ENCODE results near the gene MESP1. TPM values are rescaled to one million over a fixed set of nuclear protein-coding genes. Genes with fewer than 3 reads are reported as not detected.

Gene MESP1
- polyA plus RNA-seq, 3 donors: 0.04 to 1.2 (median 0.06) TPM

DNA sequence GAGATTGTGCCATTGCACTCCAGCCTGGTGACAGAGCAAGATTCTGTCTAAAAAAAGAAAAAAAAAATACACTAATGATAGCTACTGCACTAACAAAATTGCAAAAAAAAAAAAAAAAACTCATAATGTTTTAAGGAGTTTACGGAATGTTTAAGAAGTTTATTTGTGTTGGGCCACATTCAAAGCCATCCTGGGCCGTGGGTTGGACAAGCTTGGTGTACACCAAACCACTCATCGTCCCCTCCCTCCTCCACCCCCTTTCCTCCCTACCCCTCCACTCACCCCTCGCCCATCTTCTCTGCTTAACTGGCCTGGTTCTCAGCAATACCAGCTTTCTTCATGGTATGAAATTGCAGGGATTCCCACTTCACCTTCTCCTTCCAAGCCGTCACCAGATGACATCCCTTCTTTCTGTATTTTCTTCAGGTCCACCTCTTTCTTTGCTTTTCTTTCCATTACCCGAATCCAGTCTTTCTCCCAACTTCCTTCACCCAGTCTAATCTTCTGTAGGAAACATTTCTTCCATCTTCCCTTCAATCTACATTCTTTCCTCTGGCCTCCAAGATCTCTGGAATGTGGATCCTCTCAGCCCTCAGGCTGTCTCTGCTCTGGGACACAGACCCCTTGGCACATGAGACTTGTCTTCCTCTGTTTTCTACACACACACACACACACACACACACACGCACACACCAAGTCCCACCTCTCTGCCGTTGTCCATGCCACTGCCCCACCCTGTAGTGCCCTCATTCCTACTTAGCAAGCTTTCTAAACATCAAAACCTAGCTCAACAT lies 3.5 kb upstream of the MESP1 start:
- H3K9ac ChIP-seq (ENCODE audit: insufficient read depth, low read length, poor library complexity, severe bottlenecking): no peak overlapping the region
- H3K4me1 ChIP-seq (ENCODE audit: control insufficient read depth in 1 of 2, insufficient read depth in 2 of 2, low read length in 2 of 2): peaks cover 12 to 21% of the 10 kb centered on the region in 2 donors
- no peaks in the 10 kb centered on the region for H3K36me3 ChIP-seq (replicated peaks in 1 of 2; ENCODE audit: control insufficient read depth in 1 of 2, insufficient read depth in 2 of 2, low read length in 2 of 2)
- H3K9me3 ChIP-seq (replicated peaks in 1 of 2; ENCODE audit: control insufficient read depth in 1 of 2, insufficient read depth in 1 of 2, low read length in 2 of 2): no peaks in the 10 kb centered on the region
- intact Hi-C loops (cut with micrococcal nuclease): loop anchor here in 1 of 2 donors (5.0 kb wide), 1 partner anchor 318 kb away; no protein-coding TSS in a partner anchor
- no peak for DNase-seq
- H3K4me3 ChIP-seq (replicated peaks in 1 of 3; ENCODE audit: low read depth in 2 of 3, low read length in 3 of 3): no peak overlapping the region
- no peak overlapping the region for H3K27ac ChIP-seq (ENCODE audit: low read depth in 1 of 2, low read length in 2 of 2)
- Mint-ChIP-seq H3K36me3 (peaks cover 0 to under 1% of the 10 kb centered on the region in 2 donors), H3K9me3 (no peaks in the 10 kb centered on the region), H3K27me3 (ENCODE audit: low read depth in 3 of 3) (peaks cover 13 to 19% (median 16%) of the 10 kb centered on the region in 3 donors), H3K27ac (peak overlapping the region in 1 of 7 donors; percentile 13), H3K4me3 (peak overlapping the region in 1 of 2 donors; percentile 3), H3K4me1 (peaks cover 8% of the 10 kb centered on the region)
- no peak overlapping the region for H3K4me2 ChIP-seq (replicated peaks; ENCODE audit: extremely low read depth, low read length, poor library complexity, severe bottlenecking)
- TF ChIP-seq, protein P1, sequence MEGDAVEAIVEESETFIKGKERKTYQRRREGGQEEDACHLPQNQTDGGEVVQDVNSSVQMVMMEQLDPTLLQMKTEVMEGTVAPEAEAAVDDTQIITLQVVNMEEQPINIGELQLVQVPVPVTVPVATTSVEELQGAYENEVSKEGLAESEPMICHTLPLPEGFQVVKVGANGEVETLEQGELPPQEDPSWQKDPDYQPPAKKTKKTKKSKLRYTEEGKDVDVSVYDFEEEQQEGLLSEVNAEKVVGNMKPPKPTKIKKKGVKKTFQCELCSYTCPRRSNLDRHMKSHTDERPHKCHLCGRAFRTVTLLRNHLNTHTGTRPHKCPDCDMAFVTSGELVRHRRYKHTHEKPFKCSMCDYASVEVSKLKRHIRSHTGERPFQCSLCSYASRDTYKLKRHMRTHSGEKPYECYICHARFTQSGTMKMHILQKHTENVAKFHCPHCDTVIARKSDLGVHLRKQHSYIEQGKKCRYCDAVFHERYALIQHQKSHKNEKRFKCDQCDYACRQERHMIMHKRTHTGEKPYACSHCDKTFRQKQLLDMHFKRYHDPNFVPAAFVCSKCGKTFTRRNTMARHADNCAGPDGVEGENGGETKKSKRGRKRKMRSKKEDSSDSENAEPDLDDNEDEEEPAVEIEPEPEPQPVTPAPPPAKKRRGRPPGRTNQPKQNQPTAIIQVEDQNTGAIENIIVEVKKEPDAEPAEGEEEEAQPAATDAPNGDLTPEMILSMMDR (IDR thresholded peaks at IDR 0.05): no peak
- 89% methylated on average over 5 of the region's 8 CpGs for WGBS (ENCODE audit: insufficient coverage)
- no peaks in the 10 kb centered on the region for H3K79me2 ChIP-seq (ENCODE audit: insufficient read depth, low read length)
- no peaks in the 10 kb centered on the region for H4K20me1 ChIP-seq (ENCODE audit: insufficient read depth, low read length)
- no peak overlapping the region for H2AFZ ChIP-seq (ENCODE audit: insufficient read depth, low read depth, low read length, poor library complexity, severe bottlenecking)
- H3K27me3 ChIP-seq (ENCODE audit: control insufficient read depth in 2 of 2, insufficient read depth in 2 of 2, low read length in 2 of 2): peaks cover 0 to 12% of the 10 kb centered on the region in 2 donors

- H3K27me3 Mint-ChIP-seq (ENCODE audit: low read depth in 3 of 3): peaks cover 18 to 26% (median 19%) of the 10 kb centered on the region in 3 donors
- TF ChIP-seq, protein P1 (IDR thresholded peaks at IDR 0.05): no peak
- Histone ChIP-seq H3K4me2 (replicated peaks; ENCODE audit: extremely low read depth, low read length, poor library complexity, severe bottlenecking) (no peak overlapping the region), H3K27ac (ENCODE audit: low read depth in 1 of 2, low read length in 2 of 2) (no peak overlapping the region), H2AFZ (ENCODE audit: insufficient read depth, low read depth, low read length, poor library complexity, severe bottlenecking) (no peak overlapping the region), H3K4me1 (ENCODE audit: control insufficient read depth in 1 of 2, insufficient read depth in 2 of 2, low read length in 2 of 2) (peaks cover 12 to 22% of the 10 kb centered on the region in 2 donors), H3K9ac (ENCODE audit: insufficient read depth, low read length, poor library complexity, severe bottlenecking) (no peak overlapping the region), H3K27me3 (ENCODE audit: control insufficient read depth in 2 of 2, insufficient read depth in 2 of 2, low read length in 2 of 2) (peaks cover 0 to 17% of the 10 kb centered on the region in 2 donors), H3K36me3 (replicated peaks in 1 of 2; ENCODE audit: control insufficient read depth in 1 of 2, insufficient read depth in 2 of 2, low read length in 2 of 2) (no peaks in the 10 kb centered on the region), H4K20me1 (ENCODE audit: insufficient read depth, low read length) (no peaks in the 10 kb centered on the region), H3K9me3 (replicated peaks in 1 of 2; ENCODE audit: control insufficient read depth in 1 of 2, insufficient read depth in 1 of 2, low read length in 2 of 2) (no peaks in the 10 kb centered on the region), H3K79me2 (ENCODE audit: insufficient read depth, low read length) (no peaks in the 10 kb centered on the region), H3K4me3 (replicated peaks in 1 of 3; ENCODE audit: low read depth in 2 of 3, low read length in 3 of 3) (no peak overlapping the region)
- no peak overlapping the region for H3K4me3 Mint-ChIP-seq
- H3K27ac Mint-ChIP-seq: no peak overlapping the region
- peaks cover 9% of the 10 kb centered on the region for H3K4me1 Mint-ChIP-seq
- H3K36me3 Mint-ChIP-seq: peaks cover 0 to 3% of the 10 kb centered on the region in 2 donors
- no CpG with 5 or more reads among the region's 7 CpGs for WGBS (ENCODE audit: insufficient coverage)
- no peaks in the 10 kb centered on the region for H3K9me3 Mint-ChIP-seq
- intact Hi-C loops (cut with micrococcal nuclease): loop anchor here in 1 of 2 donors (5.0 kb wide), 1 partner anchor 318 kb away; no protein-coding TSS in a partner anchor
- no peak for DNase-seq
These were observed 2.8 kb upstream of the MESP1 start for GRCh38 chr15:89753855-89754254.

Data from CD14-positive monocyte (primary cell).